OCI-M2 (cell line): ENCODE data around the gene MTFR1L.

ENCODE experiments used
- DNase-seq: peaks from one replicate; lab custom pipeline; 2025; ENCODE audit not compliant: unreplicated experiment; lab: John Stamatoyannopoulos, UW

The MTFR1L gene

DNA sequence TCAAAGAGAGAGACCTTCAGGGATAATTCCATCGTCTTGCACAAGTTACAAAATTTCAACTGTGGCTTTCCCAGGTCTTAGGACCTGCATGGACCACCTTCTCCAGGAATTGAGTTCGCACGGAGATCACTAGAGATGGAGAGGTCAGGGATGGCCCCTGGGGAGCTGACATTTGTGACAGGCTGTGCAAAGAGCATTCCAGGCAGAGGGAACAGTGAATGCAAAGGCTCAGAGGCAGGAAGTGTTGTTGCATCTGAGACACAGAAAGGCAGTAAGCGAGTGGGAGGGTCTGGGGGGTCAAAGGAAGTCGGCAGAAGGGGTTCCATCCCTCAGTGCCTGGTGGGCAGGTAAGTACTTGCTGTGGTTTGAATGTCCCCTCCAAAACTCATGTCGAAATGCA is 29.3 kb upstream of the MTFR1L start:
- no peak for DNase-seq

DNA sequence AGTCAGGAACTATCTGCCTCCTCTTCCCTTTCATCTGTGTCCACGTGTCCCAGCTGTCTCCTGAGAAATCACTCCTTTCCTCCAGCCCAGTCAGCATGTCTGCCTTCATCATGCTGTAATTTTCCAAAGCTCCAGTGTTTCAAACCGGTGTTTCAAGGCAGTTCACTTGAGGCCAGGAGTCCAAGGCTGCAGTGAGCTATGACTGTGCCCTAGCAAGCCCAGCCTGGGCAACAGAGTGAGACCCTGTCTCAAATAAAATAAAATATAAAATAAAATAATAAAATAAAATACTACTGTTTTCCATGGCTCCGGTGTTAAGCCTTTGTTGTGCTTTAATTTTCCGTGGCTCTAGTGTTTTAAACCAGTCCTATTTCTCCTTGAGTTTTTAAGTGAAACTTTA is 27.6 kb upstream of the MTFR1L start:
- DNase-seq = no peak

DNA sequence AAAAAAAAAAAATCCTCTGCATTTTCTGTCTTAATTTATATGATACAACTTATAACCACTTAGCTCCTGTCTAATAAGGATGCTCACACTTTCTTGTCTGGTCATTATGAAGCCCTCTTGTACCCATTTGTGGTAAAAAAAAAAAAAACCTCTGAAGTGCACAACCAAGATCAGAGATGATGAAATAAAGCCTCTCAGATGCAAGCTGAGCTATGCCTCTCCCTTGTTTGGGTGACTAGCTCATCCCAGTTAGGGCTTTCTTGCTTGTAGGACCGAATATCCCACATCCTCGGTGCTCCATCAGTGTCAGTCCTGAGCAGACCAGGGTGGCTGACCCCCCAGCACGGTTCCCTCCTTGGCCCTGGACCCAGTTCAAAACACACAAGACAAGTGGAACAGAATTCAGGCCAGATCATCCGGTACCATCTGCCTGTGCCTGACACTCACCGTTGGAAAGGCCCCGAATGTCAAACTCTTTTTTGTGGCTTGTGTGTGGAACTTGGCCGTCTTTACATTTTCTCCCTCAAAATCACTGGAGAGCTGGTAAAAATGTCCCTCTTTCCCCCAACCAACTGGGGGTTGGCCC is 26.1 kb upstream of the MTFR1L start:
- no peak for DNase-seq

DNA sequence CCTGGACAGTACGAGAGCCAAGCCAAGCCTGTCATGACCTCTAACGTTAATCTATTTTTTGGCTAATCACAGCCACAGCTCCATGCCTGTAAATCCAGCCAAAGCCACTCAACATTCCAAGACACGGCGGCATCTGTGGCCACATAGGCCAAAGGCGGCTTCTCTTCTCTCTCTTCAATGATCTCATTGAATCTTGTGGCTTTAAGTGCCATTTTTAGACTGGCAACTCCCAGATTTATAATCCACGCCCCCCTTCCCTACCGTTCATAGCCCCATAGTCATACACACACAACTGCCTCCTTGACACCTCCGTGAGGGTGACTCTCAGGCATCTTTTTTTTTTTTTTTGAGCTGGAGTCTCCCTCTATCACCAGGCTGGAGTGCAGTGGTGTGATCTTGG is 25.4 kb upstream of the MTFR1L start:
- DNase-seq = no peak

DNA sequence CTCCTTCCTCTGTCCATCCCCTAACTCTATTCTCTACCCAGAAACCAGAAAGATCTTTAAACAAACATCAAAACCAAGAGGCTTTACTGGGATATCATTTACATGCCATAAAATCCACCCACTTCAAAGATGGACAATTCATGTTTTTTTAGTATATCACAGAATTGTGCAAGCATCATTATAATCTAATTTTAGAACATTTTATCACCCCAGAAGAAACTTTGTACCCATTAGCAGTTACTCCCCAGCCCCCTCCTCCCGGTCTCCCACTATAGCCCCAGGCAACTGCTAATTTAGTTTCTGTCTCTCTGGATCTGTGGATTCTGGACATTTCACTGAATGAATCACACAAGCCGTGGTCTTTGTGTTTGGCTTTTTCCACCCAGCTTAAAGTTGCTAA is 24.5 kb upstream of the MTFR1L start:
- no peak for DNase-seq

DNA sequence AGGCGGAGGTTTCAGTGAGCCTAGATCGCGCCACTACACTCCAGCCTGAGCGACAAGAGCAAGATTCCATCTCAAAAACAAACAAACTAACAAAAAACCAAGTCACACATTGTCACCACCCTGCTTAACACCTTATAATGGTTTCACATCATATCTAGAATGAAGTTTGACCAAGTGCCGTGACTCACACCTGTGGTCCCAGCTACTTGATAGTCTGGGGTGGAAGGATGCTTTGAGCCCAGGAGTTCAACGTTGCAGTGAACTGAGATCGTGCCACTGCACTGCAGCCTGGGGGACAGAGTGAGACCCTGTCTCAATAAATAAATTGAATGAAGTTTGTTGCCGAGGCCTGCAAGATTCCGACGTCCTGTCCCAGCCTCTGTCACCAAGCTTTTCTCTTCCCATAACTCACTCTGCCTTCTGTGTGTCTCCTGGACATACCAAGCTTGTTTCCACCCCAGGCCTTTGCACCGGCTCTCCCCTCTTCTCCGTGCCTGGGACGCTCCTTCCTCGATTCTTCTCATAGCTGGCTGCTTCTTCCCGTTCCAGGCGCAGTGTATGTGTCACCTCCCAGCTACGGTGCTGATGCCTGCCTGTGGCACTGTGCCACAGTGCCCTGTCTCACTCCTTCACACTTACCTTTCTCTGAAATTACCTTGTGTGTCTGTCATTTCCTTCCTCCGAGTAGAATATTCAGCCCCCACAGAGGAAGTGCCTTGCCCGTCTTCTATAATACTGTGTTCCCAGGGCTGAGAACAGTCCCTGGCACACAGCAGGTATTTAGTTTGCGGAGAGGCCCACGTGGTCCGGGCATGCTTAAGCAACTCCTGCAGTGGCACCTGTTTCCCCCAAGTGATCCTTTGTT is 23.6 kb upstream of the MTFR1L start:
- DNase-seq = no peak

DNA sequence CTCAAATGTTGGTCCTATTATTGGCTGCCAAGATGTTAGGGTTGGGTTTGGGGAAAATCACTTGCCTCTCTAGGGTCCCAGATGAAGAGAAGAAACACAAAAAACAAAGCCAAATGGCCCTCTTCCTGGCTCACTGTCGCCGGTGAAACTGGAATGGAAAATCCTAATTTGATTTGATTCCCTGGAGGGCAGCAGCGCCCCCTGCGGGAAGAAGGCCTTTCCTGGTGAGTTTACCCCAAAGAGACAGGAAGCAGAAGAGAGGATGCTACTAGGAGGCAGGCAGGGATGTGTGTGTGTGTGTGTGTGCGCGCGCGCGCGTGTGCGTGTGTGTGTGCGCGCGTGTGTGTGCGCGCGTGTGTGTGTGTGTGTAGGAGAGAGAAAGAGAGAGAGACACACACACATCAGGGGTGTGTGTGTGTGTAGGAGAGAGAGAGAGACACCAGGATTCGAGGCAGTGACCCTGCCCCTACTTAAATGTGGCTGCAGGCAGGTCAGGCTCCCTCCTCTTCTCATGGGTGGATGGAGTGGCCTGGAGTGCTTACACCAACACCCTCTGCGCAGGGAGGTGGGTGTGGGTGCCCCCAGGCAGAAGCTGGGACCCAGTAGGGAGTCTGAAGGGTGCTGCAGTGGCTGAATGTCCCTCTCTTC is 22.8 kb upstream of the MTFR1L start:
- DNase-seq = no peak

DNA sequence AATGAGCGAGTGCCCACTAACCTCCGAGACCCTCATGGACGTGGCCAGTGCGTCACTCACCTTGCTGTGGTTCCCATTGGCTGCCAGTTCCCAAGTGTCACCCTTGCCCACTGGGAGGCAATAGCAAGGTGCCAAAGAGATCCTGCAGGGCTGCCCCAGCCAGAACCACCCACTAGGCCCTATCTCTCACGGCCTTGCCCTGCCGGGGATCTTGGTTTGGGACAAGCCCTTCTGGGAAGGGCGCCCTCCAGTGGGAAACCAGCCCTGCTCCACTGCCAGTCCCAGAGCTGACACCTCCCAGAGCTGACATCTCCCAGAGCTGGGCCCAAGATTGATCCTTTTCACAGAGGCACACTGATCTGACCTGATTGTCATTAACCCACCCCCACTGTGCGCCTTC is 21.8 kb upstream of the MTFR1L start:
- no peak for DNase-seq

DNA sequence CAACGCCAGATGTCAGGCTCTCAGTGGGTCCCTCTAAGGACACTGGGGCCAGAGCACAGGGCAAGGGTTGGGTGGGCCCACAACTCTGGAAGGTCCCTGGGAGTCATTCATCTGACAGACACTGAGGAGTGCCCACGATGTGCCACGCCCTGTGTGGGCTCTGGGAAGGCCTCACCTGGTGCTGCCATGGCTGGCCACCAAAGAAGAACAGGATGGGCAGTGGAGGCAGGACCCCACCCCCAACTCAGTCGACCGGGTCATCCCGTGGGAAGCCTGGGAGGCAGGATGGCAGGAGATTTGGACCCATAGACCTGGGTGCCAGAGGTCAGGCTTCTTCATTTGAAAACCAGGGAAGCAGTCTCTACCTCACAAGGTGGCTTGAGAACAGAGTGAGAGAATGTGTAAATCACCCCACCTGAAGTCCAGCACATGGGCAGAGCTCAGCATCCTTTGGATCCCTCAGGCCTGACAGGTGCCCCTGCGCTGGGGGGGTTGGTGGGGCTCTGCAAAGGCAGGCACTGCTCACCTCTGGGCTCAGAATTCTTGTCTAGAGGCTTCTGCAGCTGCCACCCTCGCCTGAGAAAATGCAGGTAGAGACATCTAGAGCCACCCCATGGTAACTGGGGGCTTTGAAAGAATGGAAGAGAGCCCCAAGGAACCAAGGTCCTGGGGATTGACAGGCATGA is 20.9 kb upstream of the MTFR1L start:
- no peak for DNase-seq

DNA sequence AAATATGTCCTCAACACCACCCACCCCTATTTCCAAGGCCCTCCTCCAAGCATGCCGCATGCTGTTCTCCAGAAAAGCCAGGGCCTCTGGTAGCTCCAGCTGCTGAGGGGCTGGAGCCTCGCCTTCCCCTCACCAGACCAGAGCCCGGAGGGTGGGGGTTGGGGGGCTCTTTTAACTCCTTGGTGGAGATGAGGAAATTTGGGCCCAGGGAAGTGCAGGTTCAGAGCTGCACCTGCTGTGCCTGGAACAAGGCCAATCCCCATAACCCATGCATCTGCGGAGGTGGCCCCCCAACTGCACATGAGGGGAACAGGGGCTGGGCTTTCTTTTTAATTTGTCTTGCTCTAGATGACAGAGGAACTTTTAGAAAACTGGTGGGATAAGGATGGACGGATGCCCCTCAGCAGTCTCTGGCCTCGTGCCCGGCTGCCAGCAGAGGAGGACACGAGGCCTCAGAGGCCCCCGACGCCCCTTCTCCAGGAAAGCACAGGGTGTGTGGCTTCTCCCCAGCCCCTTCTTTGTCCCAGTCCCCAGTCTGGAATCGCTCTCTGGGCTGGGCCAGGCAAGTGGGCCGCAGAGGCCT is 20.3 kb upstream of the MTFR1L start:
- DNase-seq = no peak

DNA sequence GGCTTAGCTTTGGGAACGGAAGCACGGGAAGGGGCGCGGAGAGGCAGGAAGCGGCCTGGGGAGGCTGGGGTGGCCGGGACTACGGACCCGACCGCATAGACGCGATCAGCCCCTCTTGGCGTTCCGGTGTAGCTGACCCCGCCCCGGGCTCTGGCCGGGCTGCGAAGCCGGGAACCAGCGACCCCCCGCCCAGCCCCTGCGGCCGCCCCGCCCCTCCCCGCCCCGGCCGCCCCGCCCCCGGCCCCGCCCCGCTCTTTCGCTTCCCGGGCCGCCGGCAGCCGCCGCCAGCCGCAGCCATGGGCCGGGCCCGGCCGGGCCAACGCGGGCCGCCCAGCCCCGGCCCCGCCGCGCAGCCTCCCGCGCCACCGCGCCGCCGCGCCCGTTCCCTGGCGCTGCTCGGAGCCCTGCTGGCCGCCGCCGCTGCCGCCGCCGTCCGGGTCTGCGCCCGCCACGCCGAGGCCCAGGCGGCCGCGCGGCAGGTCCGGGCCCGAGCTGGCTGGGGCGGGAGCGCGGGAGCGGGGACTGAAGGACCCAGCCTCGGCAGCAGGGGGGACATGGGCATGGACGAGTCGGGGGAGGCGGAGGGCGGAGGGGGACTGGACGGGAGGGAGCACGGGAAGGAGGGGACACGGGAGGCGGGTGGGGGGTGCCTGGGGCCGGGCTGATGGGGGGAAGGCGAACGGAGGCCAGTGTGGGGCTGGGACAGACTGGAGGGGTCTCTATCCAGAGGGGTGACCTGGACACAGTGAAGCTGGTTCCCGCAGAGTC is 19.6 kb upstream of the MTFR1L start, which contains the start of gene SELENON:
SELENON (plus strand) TSS at position 259 of the 768 bp plus-strand sequence; CDS start at position 297, 38 bp downstream.
- no peak for DNase-seq

DNA sequence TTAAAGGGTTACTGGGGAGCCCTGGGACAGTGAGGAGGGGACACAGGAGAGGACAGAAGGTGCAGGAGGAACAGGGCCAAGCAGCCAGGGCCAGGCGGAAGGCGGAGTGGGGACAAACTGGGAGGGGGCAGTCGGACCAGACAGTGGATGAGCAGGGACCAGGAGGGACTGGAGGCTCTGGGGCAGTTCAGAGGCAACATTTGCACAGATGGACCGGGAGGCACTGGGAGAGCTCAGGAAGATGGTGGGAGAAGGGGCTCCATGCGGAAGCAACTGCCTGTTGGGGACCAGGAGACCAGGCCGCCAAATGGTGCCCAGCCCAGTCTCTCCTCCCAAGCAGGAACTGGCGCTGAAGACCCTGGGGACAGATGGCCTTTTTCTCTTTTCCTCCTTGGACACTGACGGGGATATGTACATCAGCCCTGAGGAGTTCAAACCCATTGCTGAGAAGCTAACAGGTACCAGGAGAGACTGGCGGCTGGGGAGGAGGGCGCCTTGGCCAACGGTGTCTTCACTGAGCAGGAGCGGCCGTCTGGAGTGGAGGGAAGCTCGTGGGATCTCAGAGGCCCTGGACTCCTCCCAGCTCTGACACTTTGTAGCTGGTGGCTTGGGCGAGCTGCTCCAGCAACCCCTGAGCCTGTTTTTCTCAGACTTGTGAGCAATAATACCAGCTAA is 18.9 kb upstream of the MTFR1L start:
- DNase-seq = no peak

DNA sequence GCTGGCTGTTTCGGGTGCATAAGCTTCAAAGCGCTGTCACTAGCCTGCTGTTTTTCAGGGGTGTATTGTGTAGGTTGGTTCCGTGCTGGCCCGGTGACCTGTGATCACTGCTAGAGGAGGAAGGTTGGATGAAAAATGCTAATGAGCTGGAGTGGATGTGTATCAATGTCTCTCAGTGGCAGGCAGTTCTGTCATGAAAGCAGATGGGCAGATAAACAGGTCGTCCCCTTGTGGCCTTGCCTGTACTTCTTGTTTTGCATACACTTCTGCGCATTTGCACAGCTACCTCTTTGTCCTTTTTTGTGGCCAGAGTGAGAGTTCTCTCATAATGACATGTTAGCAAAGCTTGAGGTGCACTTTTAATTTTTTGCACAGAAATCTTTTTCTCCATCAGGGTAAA is 16.8 kb upstream of the MTFR1L start:
- no peak for DNase-seq

DNA sequence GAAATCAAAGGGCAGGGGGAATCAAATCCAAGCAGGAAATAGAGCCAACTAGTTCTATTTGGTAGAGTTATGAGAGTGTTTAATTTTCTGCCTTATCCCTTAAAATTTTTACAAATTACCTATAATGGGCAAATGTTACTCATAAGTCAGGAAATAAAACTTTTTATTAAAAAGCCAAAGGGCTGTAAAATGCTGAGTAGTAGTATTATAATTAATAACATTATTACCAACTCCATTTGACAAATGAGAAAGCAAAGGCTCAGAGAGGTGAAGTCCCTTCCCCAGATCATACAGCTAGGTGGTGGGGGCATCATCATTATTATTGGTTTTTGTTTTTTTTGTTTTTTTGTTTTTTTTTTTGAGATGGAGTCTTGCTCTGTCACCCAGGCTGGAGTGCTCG is 16.4 kb upstream of the MTFR1L start:
- DNase-seq = no peak

DNA sequence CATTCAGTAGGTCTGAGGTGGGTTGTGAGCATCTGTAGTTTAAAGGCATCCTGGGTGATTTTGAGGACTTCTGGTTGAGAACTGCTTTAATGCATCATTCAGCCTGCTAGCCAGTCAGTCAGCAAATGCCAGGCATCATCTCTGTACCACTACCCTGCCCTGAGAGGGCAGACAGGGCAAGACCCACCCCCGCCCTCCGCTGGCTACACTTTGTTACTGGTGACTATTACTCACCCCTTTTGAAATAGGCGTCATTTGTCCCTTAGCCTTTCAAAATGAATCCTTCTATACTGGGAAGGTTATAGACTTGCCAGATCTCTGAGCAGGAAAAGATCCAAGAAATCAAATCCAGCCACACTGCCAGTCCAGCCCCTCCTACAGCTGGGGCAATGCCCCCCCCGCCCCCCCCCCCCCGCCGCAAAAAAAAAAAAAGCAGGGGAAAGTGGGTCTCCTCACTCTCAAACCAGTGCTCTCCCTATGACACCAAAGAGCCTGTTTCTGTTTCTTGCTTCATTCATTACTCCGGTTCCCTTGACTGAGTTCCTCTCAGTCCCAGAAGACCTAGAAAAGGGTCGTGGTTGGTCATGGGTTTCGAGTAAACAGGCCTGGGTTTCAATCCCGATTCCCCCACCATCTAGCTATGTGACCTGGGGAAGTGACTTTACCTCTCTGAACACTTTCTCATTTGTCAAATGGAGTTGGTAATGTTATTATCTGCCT is 15.3 kb upstream of the MTFR1L start:
- no peak for DNase-seq

DNA sequence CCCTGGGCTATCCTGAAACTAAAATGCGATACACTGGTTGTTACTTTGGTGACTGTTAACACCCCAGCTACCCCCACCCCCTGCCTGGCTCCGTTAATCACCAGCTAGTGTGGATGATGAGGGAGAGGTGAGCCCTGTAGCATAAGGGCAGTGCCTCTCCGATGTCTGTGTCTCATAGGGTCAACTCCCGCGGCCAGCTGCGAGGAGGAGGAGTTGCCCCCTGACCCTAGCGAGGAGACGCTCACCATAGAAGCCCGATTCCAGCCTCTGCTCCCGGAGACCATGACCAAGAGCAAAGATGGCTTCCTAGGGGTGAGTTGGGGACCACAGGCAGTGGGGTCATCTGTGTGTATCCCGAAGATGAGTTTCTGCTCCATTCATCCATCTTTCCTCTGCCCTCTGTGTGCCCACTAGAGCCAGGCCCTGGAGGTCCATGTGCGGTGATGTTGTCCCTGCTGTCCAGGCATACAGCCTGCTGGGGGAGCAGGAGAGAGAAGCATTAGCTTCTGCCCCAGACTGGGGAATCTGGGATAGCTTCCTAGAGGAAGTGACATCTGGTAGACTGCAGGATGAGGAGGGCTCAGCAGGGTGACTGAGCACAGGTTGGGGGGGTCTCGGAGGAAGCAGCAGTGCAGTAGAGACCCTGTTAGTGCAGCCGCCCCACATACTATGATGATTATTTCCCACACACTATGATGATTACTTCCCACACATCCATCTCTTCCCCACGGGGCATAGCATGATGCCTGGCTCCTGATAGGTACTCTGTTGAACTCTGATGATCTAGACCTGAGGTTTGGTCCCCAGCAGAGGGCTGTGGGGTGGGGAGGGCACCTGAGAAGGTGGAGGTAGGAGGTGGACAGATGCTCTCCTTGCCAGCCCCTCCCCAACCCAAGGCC is 14.5 kb upstream of the MTFR1L start:
- no peak for DNase-seq

DNA sequence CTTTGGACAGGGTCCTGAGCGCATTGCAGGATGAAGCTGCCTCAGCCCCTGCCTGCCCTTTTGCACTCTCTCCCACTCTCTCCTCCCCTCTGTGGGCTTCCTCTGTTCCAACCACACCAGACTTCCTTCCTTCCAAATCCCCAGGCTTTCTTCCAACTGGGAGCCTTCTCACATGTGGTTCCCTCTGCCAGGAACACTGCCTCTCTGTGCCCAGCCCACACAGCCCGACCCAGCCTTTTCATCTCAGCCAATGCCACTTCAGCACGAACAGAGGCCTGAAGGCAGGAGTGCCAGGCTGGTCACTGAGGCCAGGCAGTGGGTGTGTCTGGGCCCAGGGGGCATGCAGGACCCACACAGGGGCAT is 13.9 kb upstream of the MTFR1L start:
- DNase-seq = no peak

DNA sequence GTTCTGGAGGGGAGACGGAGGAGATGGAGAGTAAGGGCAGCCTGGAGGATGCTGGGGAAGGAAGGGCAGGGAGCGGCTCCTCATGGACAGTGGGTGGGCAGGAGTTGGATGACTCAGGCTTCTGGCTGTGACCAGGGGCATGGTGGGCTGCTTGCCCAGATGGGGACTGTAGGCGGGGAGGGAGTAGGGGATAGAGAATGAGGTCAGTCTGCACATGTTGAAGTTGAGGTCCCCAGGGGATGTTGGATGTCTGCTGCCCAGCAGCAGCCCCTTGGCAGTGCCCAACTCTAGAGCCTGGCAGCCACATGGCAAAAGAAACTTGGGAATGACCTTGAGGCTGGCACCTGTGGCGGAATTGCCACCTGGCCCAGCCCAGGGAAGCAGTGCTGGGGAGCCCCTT is 13.3 kb upstream of the MTFR1L start:
- no peak for DNase-seq
